ENCODE results near the gene SLC43A2.

The SLC43A2 gene

GRCh38 chr17:1635675-1636465 lies 7.2 kb upstream of the SLC43A2 start:
- Mint-ChIP-seq H3K4me3 (no peak overlapping the region), H3K36me3 (ENCODE audit: low read depth) (peaks cover 4% of the 10 kb centered on the region), H3K27me3 (ENCODE audit: low read depth) (peaks cover 10% of the 10 kb centered on the region), H3K9me3 (no peaks in the 10 kb centered on the region), H3K27ac (no peak overlapping the region), H3K4me1 (ENCODE audit: low read depth) (peaks cover 3% of the 10 kb centered on the region)

GRCh38 chr17:1634841-1635650 lies 6.4 kb upstream of the SLC43A2 start:
- peaks cover 8% of the 10 kb centered on the region for H3K4me1 Mint-ChIP-seq (ENCODE audit: low read depth)
- H3K27ac Mint-ChIP-seq, result no peak overlapping the region
- H3K9me3 Mint-ChIP-seq, result no peaks in the 10 kb centered on the region
- no peak overlapping the region for H3K4me3 Mint-ChIP-seq
- peaks cover 4% of the 10 kb centered on the region for H3K36me3 Mint-ChIP-seq (ENCODE audit: low read depth)
- H3K27me3 Mint-ChIP-seq (ENCODE audit: low read depth), result peaks cover 19% of the 10 kb centered on the region

GRCh38 chr17:1630662-1631061 lies 2.0 kb upstream of the SLC43A2 start:
- Mint-ChIP-seq H3K27ac (no peak overlapping the region), H3K27me3 (ENCODE audit: low read depth) (peaks cover 43% of the 10 kb centered on the region), H3K36me3 (ENCODE audit: low read depth) (no peaks in the 10 kb centered on the region), H3K4me3 (peak overlapping the region; percentile 71), H3K4me1 (ENCODE audit: low read depth) (peaks cover 23% of the 10 kb centered on the region), H3K9me3 (no peaks in the 10 kb centered on the region)

GRCh38 chr17:1629504-1630310 lies 1.1 kb upstream of the SLC43A2 start:
- H3K36me3 Mint-ChIP-seq (ENCODE audit: low read depth), result no peaks in the 10 kb centered on the region
- no peaks in the 10 kb centered on the region for H3K9me3 Mint-ChIP-seq
- H3K4me1 Mint-ChIP-seq (ENCODE audit: low read depth), result peaks cover 23% of the 10 kb centered on the region
- H3K4me3 Mint-ChIP-seq, result peak overlapping the region; percentile 71
- H3K27ac Mint-ChIP-seq, result peak overlapping the region; percentile 71
- peaks cover 53% of the 10 kb centered on the region for H3K27me3 Mint-ChIP-seq (ENCODE audit: low read depth)

- Mint-ChIP-seq H3K36me3 (ENCODE audit: low read depth) (no peaks in the 10 kb centered on the region), H3K9me3 (no peaks in the 10 kb centered on the region), H3K27ac (peak overlapping the region; percentile 82), H3K4me3 (peak overlapping the region; percentile 87), H3K27me3 (ENCODE audit: low read depth) (peaks cover 56% of the 10 kb centered on the region), H3K4me1 (ENCODE audit: low read depth) (peaks cover 23% of the 10 kb centered on the region)
Observed at GRCh38 chr17:1628856-1629503, 346 bp upstream of the SLC43A2 start.

GRCh38 chr17:1627182-1627981 lies 1.3 kb downstream of the SLC43A2 start:
- Mint-ChIP-seq H3K9me3 (no peaks in the 10 kb centered on the region), H3K36me3 (ENCODE audit: low read depth) (no peaks in the 10 kb centered on the region), H3K4me1 (ENCODE audit: low read depth) (peaks cover 23% of the 10 kb centered on the region), H3K4me3 (peak overlapping the region; percentile 56), H3K27me3 (ENCODE audit: low read depth) (peaks cover 59% of the 10 kb centered on the region), H3K27ac (no peak overlapping the region)

- Mint-ChIP-seq H3K4me1 (ENCODE audit: low read depth) (peaks cover 20% of the 10 kb centered on the region), H3K9me3 (no peaks in the 10 kb centered on the region), H3K27me3 (ENCODE audit: low read depth) (peaks cover 52% of the 10 kb centered on the region), H3K27ac (no peak overlapping the region), H3K36me3 (ENCODE audit: low read depth) (no peaks in the 10 kb centered on the region), H3K4me3 (peak overlapping the region; percentile 56)
Observed at GRCh38 chr17:1626333-1626732, 2.3 kb downstream of the SLC43A2 start.

- no peaks in the 10 kb centered on the region for H3K36me3 Mint-ChIP-seq (ENCODE audit: low read depth)
- H3K27me3 Mint-ChIP-seq (ENCODE audit: low read depth), result peaks cover 45% of the 10 kb centered on the region
- no peak overlapping the region for H3K27ac Mint-ChIP-seq
- no peaks in the 10 kb centered on the region for H3K9me3 Mint-ChIP-seq
- no peak overlapping the region for H3K4me3 Mint-ChIP-seq
- peaks cover 18% of the 10 kb centered on the region for H3K4me1 Mint-ChIP-seq (ENCODE audit: low read depth)
Observed at GRCh38 chr17:1625581-1625980, 3.1 kb downstream of the SLC43A2 start.

GRCh38 chr17:1625053-1625452 lies 3.6 kb downstream of the SLC43A2 start:
- Mint-ChIP-seq H3K9me3 (no peaks in the 10 kb centered on the region), H3K4me3 (no peak overlapping the region), H3K27ac (no peak overlapping the region), H3K27me3 (ENCODE audit: low read depth) (peaks cover 40% of the 10 kb centered on the region), H3K36me3 (ENCODE audit: low read depth) (no peaks in the 10 kb centered on the region), H3K4me1 (ENCODE audit: low read depth) (peaks cover 15% of the 10 kb centered on the region)

GRCh38 chr17:1624650-1625049 lies 4.0 kb downstream of the SLC43A2 start:
- Mint-ChIP-seq H3K36me3 (ENCODE audit: low read depth) (no peaks in the 10 kb centered on the region), H3K27me3 (ENCODE audit: low read depth) (peaks cover 38% of the 10 kb centered on the region), H3K4me1 (ENCODE audit: low read depth) (peaks cover 13% of the 10 kb centered on the region), H3K27ac (no peak overlapping the region), H3K4me3 (no peak overlapping the region), H3K9me3 (no peaks in the 10 kb centered on the region)

- Mint-ChIP-seq H3K4me1 (ENCODE audit: low read depth) (peaks cover 12% of the 10 kb centered on the region), H3K4me3 (no peak overlapping the region), H3K36me3 (ENCODE audit: low read depth) (no peaks in the 10 kb centered on the region), H3K27ac (no peak overlapping the region), H3K27me3 (ENCODE audit: low read depth) (peaks cover 33% of the 10 kb centered on the region), H3K9me3 (no peaks in the 10 kb centered on the region)
Observed at GRCh38 chr17:1623057-1623630, 5.5 kb downstream of the SLC43A2 start.

GRCh38 chr17:1621273-1621954 lies 7.2 kb downstream of the SLC43A2 start:
- H3K27ac Mint-ChIP-seq, result no peak overlapping the region
- no peaks in the 10 kb centered on the region for H3K36me3 Mint-ChIP-seq (ENCODE audit: low read depth)
- no peaks in the 10 kb centered on the region for H3K9me3 Mint-ChIP-seq
- peaks cover 23% of the 10 kb centered on the region for H3K27me3 Mint-ChIP-seq (ENCODE audit: low read depth)
- no peak overlapping the region for H3K4me3 Mint-ChIP-seq
- H3K4me1 Mint-ChIP-seq (ENCODE audit: low read depth), result peaks cover 1% of the 10 kb centered on the region

GRCh38 chr17:1620486-1620885 lies 8.1 kb downstream of the SLC43A2 start:
- Mint-ChIP-seq H3K36me3 (ENCODE audit: low read depth) (no peaks in the 10 kb centered on the region), H3K4me1 (ENCODE audit: low read depth) (no peaks in the 10 kb centered on the region), H3K27ac (no peak overlapping the region)

More at GRCh38 chr17:1620486-1620885, 8.1 kb downstream of the SLC43A2 start:
- no peak overlapping the region for H3K4me3 Mint-ChIP-seq
- H3K27me3 Mint-ChIP-seq (ENCODE audit: low read depth), result peaks cover 14% of the 10 kb centered on the region
- H3K9me3 Mint-ChIP-seq, result no peaks in the 10 kb centered on the region
